IMR-90 (cell line): ENCODE results near the gene EMSY. TPM values are rescaled to one million over a fixed set of nuclear protein-coding genes. Genes with fewer than 3 reads are reported as not detected.

Experiments used
- ATAC-seq: fragments of 200-7000 bp; cut with Tn5 transposase; 2 replicates; pipeline ENCODE4 v1.9.1; 2020; ENCODE audit warnings: low read depth, mild to moderate bottlenecking, moderate library complexity
- BruUV-seq: library from RNA; stranded (reverse); fragments of 400-500 nt; replicated peaks from 2 replicates; lab custom pipeline; 2021; lab: Mats Ljungman, UMichigan
- CTCF ChIA-PET: fragments of 300-600 bp; formaldehyde crosslinking; extraction: SDS; loops from one replicate; lab custom pipeline; 2021; ENCODE audit warnings: antibody characterized with exemption; lab: Yijun Ruan, JAX
- POLR2A ChIA-PET: fragments of 300-600 bp; sonication (Branson Sonifier 250); formaldehyde crosslinking; loops from one replicate; lab custom pipeline; 2022; ENCODE audit warnings: antibody characterized with exemption; ENCODE audit not compliant: unreplicated experiment; lab: Charles Lee
- DNase-seq: peaks from one replicate; pipeline ENCODE4 v3.0.0; 2013
- H2AFZ ChIP-seq: replicated peaks from 2 replicates; pipeline ENCODE3; 2013; ENCODE audit warnings: low read length, mild to moderate bottlenecking; ENCODE audit not compliant: poor library complexity
- H2AK5ac ChIP-seq: 2 replicates; pipeline ENCODE4 v1.6.1; 2013; ENCODE audit warnings: low read depth, low read length, inconsistent platforms
- H2AK9ac ChIP-seq: replicated peaks from 2 replicates; pipeline ENCODE3; 2013; ENCODE audit warnings: mild to moderate bottlenecking, low read depth, low read length, moderate library complexity; ENCODE audit not compliant: poor library complexity
- H2BK120ac ChIP-seq: 2 replicates; pipeline ENCODE4 v1.6.1; 2013; ENCODE audit warnings: low read depth, low read length, inconsistent platforms
- H2BK15ac ChIP-seq: 3 replicates; pipeline ENCODE4 v1.6.1; 2013; ENCODE audit warnings: low read depth, low read length, inconsistent platforms
- H2BK20ac ChIP-seq: 2 replicates; pipeline ENCODE4 v1.6.1; 2013; ENCODE audit warnings: low read depth, mild to moderate bottlenecking, inconsistent platforms, low read length, moderate library complexity
- H2BK5ac ChIP-seq: 2 replicates; pipeline ENCODE4 v1.6.1; 2013; ENCODE audit warnings: mild to moderate bottlenecking, low read depth, low read length, inconsistent platforms; ENCODE audit not compliant: poor library complexity, severe bottlenecking
- H3K14ac ChIP-seq: replicated peaks from 2 replicates; pipeline ENCODE4 v1.6.1; 2013; ENCODE audit warnings: low read depth, low read length, inconsistent platforms
- H3K18ac ChIP-seq: 2 replicates; pipeline ENCODE4 v1.6.1; 2013; ENCODE audit warnings: low read depth, low read length, control low read depth
- H3K23ac ChIP-seq: 2 replicates; pipeline ENCODE4 v1.6.1; 2013; ENCODE audit warnings: low read depth, low read length, inconsistent platforms
- H3K27ac ChIP-seq: 2 replicates; pipeline ENCODE4 v1.5.1; 2013; ENCODE audit warnings: mild to moderate bottlenecking, control low read depth, low read length; ENCODE audit not compliant: insufficient read depth
- H3K27me3 ChIP-seq: 2 replicates; pipeline ENCODE4 v1.6.1; 2013; ENCODE audit warnings: low read length; ENCODE audit not compliant: control insufficient read depth, insufficient read depth
- H3K36me3 ChIP-seq: 2 replicates; pipeline ENCODE4 v1.6.1; 2013; ENCODE audit warnings: low read length, mixed read lengths; ENCODE audit not compliant: control insufficient read depth, insufficient read depth
- H3K4ac ChIP-seq: 2 replicates; pipeline ENCODE4 v1.6.1; 2013; ENCODE audit warnings: low read depth, low read length, inconsistent platforms
- H3K4me1 ChIP-seq: 2 replicates; pipeline ENCODE4 v1.6.1; 2013; ENCODE audit warnings: low read length, mixed read lengths; ENCODE audit not compliant: control insufficient read depth, insufficient read depth
- H3K4me2 ChIP-seq: 2 replicates; pipeline ENCODE4 v1.6.1; 2013; ENCODE audit warnings: low read depth, mild to moderate bottlenecking, control low read depth, low read length, moderate library complexity
- H3K4me3 ChIP-seq: 2 replicates; pipeline ENCODE4 v1.5.1; 2013; ENCODE audit warnings: low read depth, mild to moderate bottlenecking, control low read depth, low read length, moderate library complexity; ENCODE audit not compliant: insufficient read depth
- H3K56ac ChIP-seq: 2 replicates; pipeline ENCODE4 v1.6.1; 2013; ENCODE audit warnings: low read length, inconsistent platforms; ENCODE audit not compliant: insufficient read depth; ENCODE audit errors: extremely low read depth
- H3K79me1 ChIP-seq, 2 experiments: 2 replicates each; pipeline ENCODE4 v1.6.1; 2013; ENCODE audit warnings: low read length in 2 of 2, inconsistent platforms in 1 of 2, low read depth in 1 of 2
- H3K9ac ChIP-seq: 2 replicates; pipeline ENCODE4 v1.6.1; 2013; ENCODE audit warnings: low read depth, low read length, control low read depth
- H3K9me1 ChIP-seq: 2 replicates; pipeline ENCODE4 v1.6.1; 2013; ENCODE audit warnings: low read length, inconsistent platforms; ENCODE audit not compliant: insufficient read depth
- H3K9me3 ChIP-seq: 2 replicates; pipeline ENCODE4 v1.6.1; 2013; ENCODE audit warnings: low read length; ENCODE audit not compliant: control insufficient read depth, insufficient read depth
- H4K20me1 ChIP-seq: 2 replicates; pipeline ENCODE4 v1.6.1; 2013; ENCODE audit warnings: low read length, inconsistent platforms; ENCODE audit not compliant: insufficient read depth
- H4K5ac ChIP-seq: 2 replicates; pipeline ENCODE4 v1.6.1; 2013; ENCODE audit warnings: mild to moderate bottlenecking, low read depth, low read length, control low read depth
- H4K8ac ChIP-seq, 2 experiments: 2 replicates each; pipeline ENCODE4 v1.6.1; 2013; ENCODE audit warnings: low read depth in 2 of 2, low read length in 2 of 2, control low read depth in 1 of 2, inconsistent platforms in 1 of 2
- H4K91ac ChIP-seq: 2 replicates; pipeline ENCODE4 v1.6.1; 2013; ENCODE audit warnings: low read depth, low read length, inconsistent platforms; ENCODE audit not compliant: insufficient read depth
- BHLHE40 ChIP-seq: fragments of 150-350 bp; IDR thresholded peaks from 2 replicates; pipeline ENCODE4 v1.6.1; 2016; ENCODE audit warnings: mild to moderate bottlenecking, low read depth, low read length
- CEBPB ChIP-seq: IDR thresholded peaks from 2 replicates; pipeline ENCODE4 v1.6.1; 2012; ENCODE audit warnings: low read depth, low read length, improper control_type of control experiment
- CHD1 ChIP-seq: IDR thresholded peaks from 2 replicates; pipeline ENCODE4 v1.6.1; 2012; ENCODE audit warnings: low read depth, low read length, improper control_type of control experiment
- CTCF ChIP-seq: conservative IDR thresholded peaks from 2 replicates; pipeline ENCODE4 v1.5.1; 2012; ENCODE audit warnings: mild to moderate bottlenecking, low read depth, low read length, improper control_type of control experiment
- ELK1 ChIP-seq: fragments of 150-350 bp; IDR thresholded peaks from 2 replicates; pipeline ENCODE4 v1.6.1; 2016; ENCODE audit warnings: low read depth, mild to moderate bottlenecking, low read length, moderate library complexity, borderline replicate concordance
- FOS ChIP-seq: fragments of 150-350 bp; IDR thresholded peaks from 2 replicates; pipeline ENCODE4 v1.6.1; 2016; ENCODE audit warnings: low read depth, low read length
- MAFK ChIP-seq: IDR thresholded peaks from 2 replicates; pipeline ENCODE4 v1.6.1; 2012; ENCODE audit warnings: low read depth, low read length, improper control_type of control experiment
- MAZ ChIP-seq: IDR thresholded peaks from 2 replicates; pipeline ENCODE4 v1.6.1; 2012; ENCODE audit warnings: low read depth, mild to moderate bottlenecking, low read length, improper control_type of control experiment, moderate library complexity, borderline replicate concordance
- MXI1 ChIP-seq: IDR thresholded peaks from 2 replicates; pipeline ENCODE4 v1.6.1; 2012; ENCODE audit warnings: low read depth, mild to moderate bottlenecking, low read length, moderate library complexity, borderline replicate concordance
- NFE2L2 ChIP-seq: fragments of 150-350 bp; IDR thresholded peaks from 2 replicates; pipeline ENCODE4 v1.6.1; 2016; ENCODE audit warnings: low read depth, mild to moderate bottlenecking, low read length
- POLR2A ChIP-seq: IDR thresholded peaks from 2 replicates; pipeline ENCODE4 v1.6.1; 2012; ENCODE audit warnings: mild to moderate bottlenecking, low read depth, low read length
- RAD21 ChIP-seq: IDR thresholded peaks from 2 replicates; pipeline ENCODE4 v1.6.1; 2012; ENCODE audit warnings: low read length, improper control_type of control experiment
- RCOR1 ChIP-seq: IDR thresholded peaks from 2 replicates; pipeline ENCODE4 v1.6.1; 2012; ENCODE audit warnings: mild to moderate bottlenecking, low read length, improper control_type of control experiment; ENCODE audit not compliant: insufficient replicate concordance
- RFX5 ChIP-seq: IDR thresholded peaks from 2 replicates; pipeline ENCODE4 v1.8.0; 2012; ENCODE audit warnings: low read depth, mild to moderate bottlenecking, low read length, moderate library complexity
- SMC3 ChIP-seq: fragments of 150-350 bp; IDR thresholded peaks from 2 replicates; pipeline ENCODE4 v1.6.1; 2016; ENCODE audit warnings: low read depth, mild to moderate bottlenecking, antibody characterized with exemption, low read length, moderate library complexity
- USF2 ChIP-seq: fragments of 150-350 bp; IDR thresholded peaks from 2 replicates; pipeline ENCODE4 v1.6.1; 2017; ENCODE audit warnings: mild to moderate bottlenecking, antibody characterized with exemption, low read length, low read depth
- dilution Hi-C: fragments of 300-500 bp; cut with HindIII; formaldehyde crosslinking; loops from one replicate; pipeline ENCODE4 v1.14.3; 2018; ENCODE audit warnings: low sequenced_read_pairs; ENCODE audit not compliant: unreplicated experiment
- in situ Hi-C: fragments of 300-500 bp; cut with MboI; formaldehyde crosslinking; loops from 3 replicates; pipeline ENCODE4 v1.14.3; 2019; ENCODE audit warnings: low sequenced_read_pairs, inconsistent platforms, mixed read lengths
- intact Hi-C: fragments of 100-400 bp; cut with micrococcal nuclease; formaldehyde crosslinking; loops from 2 replicates; pipeline ENCODE4 v1.10.0; 2022
- polyA plus RNA-seq, 3 experiments: library from polyadenylated mRNA; depleted of rRNA; stranded (reverse); fragments of >200 nt; gene quantifications; 2 replicates each; pipeline ENCODE4 v1.2.3, GENCODE V29; 2012; ENCODE audit warnings: low replicate concordance in 1 of 3
- total RNA-seq: library from RNA; depleted of rRNA; stranded (reverse); fragments of >200 nt; gene quantifications from 2 replicates; pipeline ENCODE4 v1.2.3, GENCODE V29; 2012

EMSY gene
- total and polyA plus RNA-seq, 2 of the 4 experiments (the other 2 are of a cell fraction), result 14.1 to 22.0 TPM

- Histone ChIP-seq H4K20me1 (no peaks in the 10 kb centered on the region), H3K79me1 (peaks cover 16 to 17% of the 10 kb centered on the region in 2 experiments), H3K4ac (no peak overlapping the region), H3K56ac (no peak overlapping the region), H3K27me3 (no peaks in the 10 kb centered on the region), H3K14ac (no peak overlapping the region), H2AK9ac (no peak overlapping the region), H3K9me3 (no peaks in the 10 kb centered on the region), H2BK5ac (no peak overlapping the region), H3K27ac (no peak overlapping the region), H3K4me3 (no peak overlapping the region), H3K36me3 (peaks cover 5% of the 10 kb centered on the region), H3K4me2 (no peak overlapping the region), H3K9ac (no peak overlapping the region), H3K23ac (no peak overlapping the region), H4K8ac (no peak overlapping the region), H4K91ac (no peak overlapping the region), H2BK15ac (no peak overlapping the region), H3K18ac (no peak overlapping the region), H2AK5ac (no peak overlapping the region), H2BK120ac (no peak overlapping the region), H3K9me1 (peaks cover 3% of the 10 kb centered on the region; the same call in 1 of the 2 replicates), H2AFZ (no peak overlapping the region), H3K4me1 (no peaks in the 10 kb centered on the region), H2BK20ac (no peak overlapping the region), H4K5ac (no peak overlapping the region)
- ATAC-seq (no peak), DNase-seq (no peak)
- ChIA-PET POLR2A (no interaction called here), CTCF (no interaction called here)
- TF ChIP-seq BHLHE40 (no peak), MXI1 (no peak), CTCF (no peak), POLR2A (no peak), CEBPB (no peak), MAZ (no peak), RAD21 (no peak), SMC3 (no peak), NFE2L2 (no peak), USF2 (no peak), RFX5 (no peak), FOS (no peak), CHD1 (no peak), RCOR1 (no peak), MAFK (no peak), ELK1 (no peak)
- dilution Hi-C loops (no loop called here), intact Hi-C loops (loop anchor here (5.0 kb wide), 1 partner anchor 36 kb away; no protein-coding TSS in a partner anchor), in situ Hi-C loops (no loop called here)
- BruUV-seq, result no TSS peak
These were observed 21.8 kb downstream of the EMSY start for GRCh38 chr11:76466666-76467065.
